ENCODE data around the gene CCDC194.

CCDC194 gene

DNA sequence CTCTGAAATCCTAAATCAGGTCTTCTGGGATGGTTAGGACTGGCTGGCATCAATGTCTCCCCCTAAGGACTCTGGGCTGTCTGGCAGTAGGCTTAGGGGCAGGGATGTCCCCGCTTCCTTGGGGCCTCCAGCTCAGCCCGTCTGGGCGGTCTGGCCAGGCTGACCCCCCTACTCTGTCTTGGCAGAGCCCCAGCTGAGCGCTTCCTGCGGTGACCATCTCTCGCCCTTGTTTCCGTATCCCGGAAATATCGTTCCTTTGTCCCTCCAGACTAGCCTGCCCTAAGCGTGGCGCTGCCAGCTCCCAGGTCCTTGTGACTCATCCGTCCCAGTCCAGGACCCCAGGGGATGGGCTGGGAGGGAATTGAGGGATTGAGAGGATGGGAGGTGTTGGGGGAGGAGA is 45.3 kb downstream of the CCDC194 start:
- in situ Hi-C loops (cut with HindIII; ENCODE audit: low sequenced_read_pairs), result no loop called here
- no peak overlapping the region for H3K4me3 ChIP-seq (ENCODE audit: low read depth, low read length)
- TF ChIP-seq, protein P1, sequence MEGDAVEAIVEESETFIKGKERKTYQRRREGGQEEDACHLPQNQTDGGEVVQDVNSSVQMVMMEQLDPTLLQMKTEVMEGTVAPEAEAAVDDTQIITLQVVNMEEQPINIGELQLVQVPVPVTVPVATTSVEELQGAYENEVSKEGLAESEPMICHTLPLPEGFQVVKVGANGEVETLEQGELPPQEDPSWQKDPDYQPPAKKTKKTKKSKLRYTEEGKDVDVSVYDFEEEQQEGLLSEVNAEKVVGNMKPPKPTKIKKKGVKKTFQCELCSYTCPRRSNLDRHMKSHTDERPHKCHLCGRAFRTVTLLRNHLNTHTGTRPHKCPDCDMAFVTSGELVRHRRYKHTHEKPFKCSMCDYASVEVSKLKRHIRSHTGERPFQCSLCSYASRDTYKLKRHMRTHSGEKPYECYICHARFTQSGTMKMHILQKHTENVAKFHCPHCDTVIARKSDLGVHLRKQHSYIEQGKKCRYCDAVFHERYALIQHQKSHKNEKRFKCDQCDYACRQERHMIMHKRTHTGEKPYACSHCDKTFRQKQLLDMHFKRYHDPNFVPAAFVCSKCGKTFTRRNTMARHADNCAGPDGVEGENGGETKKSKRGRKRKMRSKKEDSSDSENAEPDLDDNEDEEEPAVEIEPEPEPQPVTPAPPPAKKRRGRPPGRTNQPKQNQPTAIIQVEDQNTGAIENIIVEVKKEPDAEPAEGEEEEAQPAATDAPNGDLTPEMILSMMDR (IDR thresholded peaks at IDR 0.05; ENCODE audit: low read depth, low read length), result no peak
- peak; percentile 78 for DNase-seq (ENCODE audit: low read depth, low spot score)

DNA sequence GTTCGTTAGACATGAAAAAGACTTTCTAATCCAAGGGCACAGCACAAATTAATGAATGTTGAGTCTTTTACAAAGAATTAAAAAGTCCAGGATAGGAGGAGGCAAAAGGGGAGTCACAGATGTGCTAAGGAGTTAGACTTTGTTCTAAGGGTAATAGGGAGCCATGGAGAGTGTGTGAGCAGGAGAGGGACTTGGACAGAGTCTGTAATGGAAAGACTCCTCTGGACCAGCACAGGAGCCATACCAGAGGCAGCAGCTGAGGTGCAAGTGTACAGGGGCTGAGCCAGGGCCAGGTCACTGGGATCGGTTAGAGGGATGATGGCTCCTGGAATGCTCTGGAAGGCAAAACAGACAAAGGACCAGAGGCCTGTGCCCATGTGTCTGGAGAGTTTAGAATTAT is 46.1 kb downstream of the CCDC194 start:
- in situ Hi-C loops (cut with HindIII; ENCODE audit: low sequenced_read_pairs), result no loop called here
- TF ChIP-seq, protein P1 (IDR thresholded peaks at IDR 0.05; ENCODE audit: low read depth, low read length), result no peak
- DNase-seq (ENCODE audit: low read depth, low spot score), result no peak
- no peak overlapping the region for H3K4me3 ChIP-seq (ENCODE audit: low read depth, low read length)

DNA sequence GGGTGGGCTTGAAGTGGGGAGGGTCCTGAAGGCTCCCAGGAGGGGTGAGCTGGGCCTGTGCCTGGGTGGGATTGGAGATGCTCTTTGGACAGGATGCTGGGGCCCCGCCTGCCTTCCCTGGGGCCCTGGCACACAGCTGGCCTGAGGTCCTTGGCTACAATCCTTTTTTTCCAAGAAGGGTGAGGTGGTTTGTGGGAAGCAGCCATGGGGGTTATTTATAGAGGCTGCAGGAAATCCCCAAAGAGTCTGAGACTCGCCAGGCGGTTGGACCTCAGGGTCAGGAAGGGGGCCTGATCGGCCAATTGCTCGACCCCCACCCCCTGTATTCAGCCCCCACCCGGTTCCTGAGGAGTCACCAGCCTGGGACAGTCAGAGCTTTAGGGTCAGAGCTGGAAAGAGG is 46.6 kb downstream of the CCDC194 start:
- no peak overlapping the region for H3K4me3 ChIP-seq (ENCODE audit: low read depth, low read length)
- TF ChIP-seq, protein P1 (IDR thresholded peaks at IDR 0.05; ENCODE audit: low read depth, low read length), result no peak
- in situ Hi-C loops (cut with HindIII; ENCODE audit: low sequenced_read_pairs), result no loop called here
- peak; percentile 27 for DNase-seq (ENCODE audit: low read depth, low spot score)

DNA sequence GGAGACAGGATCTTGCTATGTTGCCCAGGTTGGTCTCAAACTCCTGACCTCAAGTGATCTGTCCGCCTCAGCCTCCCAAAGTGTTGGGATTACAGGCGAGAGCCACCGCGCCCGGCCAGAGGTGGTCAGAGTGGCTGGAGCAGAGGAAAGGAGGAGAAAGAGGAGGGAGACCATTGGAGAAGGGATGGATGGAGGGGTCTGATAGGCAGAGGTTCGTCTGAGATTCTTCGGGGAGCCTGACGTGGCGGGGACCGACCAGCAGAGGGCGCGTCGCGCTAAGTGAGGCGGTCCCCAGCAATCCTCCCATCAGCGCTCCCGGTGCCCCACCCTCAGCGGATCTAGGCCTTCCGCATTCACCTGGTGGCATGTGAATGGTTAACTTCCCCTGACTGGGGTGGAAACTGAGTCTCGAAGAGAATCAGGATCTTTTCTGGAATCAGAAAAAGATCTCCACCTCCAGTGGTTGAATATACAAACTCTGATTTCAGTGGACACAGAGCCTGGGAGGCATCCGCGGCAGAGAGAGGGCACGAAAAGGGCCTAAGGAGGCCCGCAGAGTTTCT is 47.8 kb downstream of the CCDC194 start:
- TF ChIP-seq, protein P1 (IDR thresholded peaks at IDR 0.05; ENCODE audit: low read depth, low read length), result peak; percentile 94
- peak; percentile 64 for DNase-seq (ENCODE audit: low read depth, low spot score)
- H3K4me3 ChIP-seq (ENCODE audit: low read depth, low read length), result no peak overlapping the region
- in situ Hi-C loops (cut with HindIII; ENCODE audit: low sequenced_read_pairs), result no loop called here

DNA sequence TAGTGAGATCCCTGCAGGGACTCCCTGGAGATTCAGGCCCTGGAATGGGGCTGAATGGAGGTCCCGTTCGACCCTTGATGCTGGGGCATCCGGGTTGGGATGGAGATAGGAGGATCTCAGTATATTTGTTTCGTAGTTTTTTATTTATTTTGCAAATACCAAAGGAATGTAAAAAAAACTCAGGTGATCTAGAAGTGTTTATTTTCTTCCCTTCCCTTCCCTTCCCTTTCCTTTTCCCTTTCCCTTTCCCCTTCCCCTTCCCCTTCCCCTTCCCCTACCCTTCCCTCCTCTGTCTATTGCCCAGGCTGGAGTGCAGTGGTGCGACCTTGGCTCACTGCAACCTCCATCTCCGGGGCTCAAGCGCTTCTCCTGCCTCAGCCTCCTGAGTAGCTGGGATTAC is 52.2 kb downstream of the CCDC194 start:
- no peak for DNase-seq (ENCODE audit: low read depth, low spot score)
- TF ChIP-seq, protein P1 (IDR thresholded peaks at IDR 0.05; ENCODE audit: low read depth, low read length), result no peak
- H3K4me3 ChIP-seq (ENCODE audit: low read depth, low read length), result no peak overlapping the region
- in situ Hi-C loops (cut with HindIII; ENCODE audit: low sequenced_read_pairs), result no loop called here

DNA sequence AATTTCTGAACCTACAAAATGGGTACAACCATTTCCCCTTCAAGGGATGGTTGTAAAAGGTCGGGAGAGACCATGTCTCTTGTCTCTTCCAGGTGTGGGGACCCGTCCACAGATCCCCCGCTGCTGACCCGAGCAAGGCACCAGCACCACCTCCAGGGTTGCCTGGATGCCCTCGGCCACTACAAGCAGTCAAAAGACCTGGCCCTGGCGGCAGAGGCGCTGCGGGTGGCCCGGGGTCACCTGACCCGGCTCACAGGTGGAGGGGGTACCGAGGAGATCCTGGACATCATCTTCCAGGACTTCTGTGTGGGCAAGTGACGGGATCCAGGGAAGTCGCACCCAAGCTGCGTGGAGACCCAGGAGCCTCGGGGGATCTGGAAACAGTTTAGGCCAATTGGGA is 52.6 kb downstream of the CCDC194 start:
- in situ Hi-C loops (cut with HindIII; ENCODE audit: low sequenced_read_pairs), result no loop called here
- no peak for DNase-seq (ENCODE audit: low read depth, low spot score)
- TF ChIP-seq, protein P1 (IDR thresholded peaks at IDR 0.05; ENCODE audit: low read depth, low read length), result no peak
- H3K4me3 ChIP-seq (ENCODE audit: low read depth, low read length), result no peak overlapping the region
